Hair follicle dermal papilla cell (primary cell): Measurements from ENCODE around the gene TACO1. TPM values are rescaled to one million over a fixed set of nuclear protein-coding genes. Genes with fewer than 3 reads are reported as not detected.

Source experiments
- small RNA-seq: library from RNA; depleted of rRNA; stranded (forward); fragments of <200 nt; gene quantifications from one replicate; pipeline ENCODE3, GENCODE V24; 2012
- total RNA-seq: library from RNA; depleted of rRNA; stranded (reverse); fragments of >200 nt; gene quantifications from 2 replicates; pipeline ENCODE4 v1.2.3, GENCODE V29; 2012

TACO1 gene
- 19.0 and 22.1 TPM in 2 replicates for total RNA-seq

DNA sequence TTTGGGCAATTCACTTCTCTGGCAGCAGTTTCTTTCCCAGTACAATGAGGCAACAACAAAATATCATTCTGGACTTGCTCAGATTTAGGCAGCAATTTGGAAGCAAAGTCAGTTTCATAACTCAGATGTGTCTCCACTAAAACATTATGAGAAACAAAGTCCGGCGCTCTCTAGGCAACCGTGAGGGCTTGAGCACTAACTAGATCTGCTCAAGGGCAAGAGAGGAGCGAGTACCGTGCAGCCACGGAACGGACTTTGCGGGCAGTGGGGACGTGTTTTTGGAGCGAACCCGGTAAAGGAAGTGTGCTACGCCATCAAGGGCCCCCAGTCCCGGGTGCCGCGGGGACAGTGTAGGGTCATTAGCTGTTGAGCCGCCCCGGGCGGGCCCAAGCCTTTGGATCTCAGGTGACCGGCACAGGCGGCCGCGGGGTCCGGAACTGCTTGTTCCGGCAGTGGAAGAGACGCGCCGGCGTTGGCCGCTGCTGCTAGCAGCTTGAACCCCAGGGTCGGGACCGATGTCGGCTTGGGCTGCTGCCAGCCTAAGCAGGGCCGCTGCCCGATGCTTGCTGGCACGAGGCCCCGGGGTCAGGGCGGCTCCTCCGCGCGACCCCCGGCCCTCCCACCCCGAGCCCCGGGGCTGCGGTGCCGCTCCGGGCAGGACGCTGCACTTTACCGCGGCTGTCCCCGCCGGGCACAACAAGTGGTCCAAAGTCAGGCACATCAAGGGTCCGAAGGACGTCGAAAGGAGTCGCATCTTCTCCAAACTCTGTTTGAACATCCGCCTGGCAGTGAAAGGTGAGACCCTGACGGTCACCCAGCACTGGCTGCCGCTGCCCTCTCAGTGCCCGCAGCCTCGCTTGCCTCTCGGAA lies at the start of gene TACO1:
TSS of gene TACO1 (plus strand) at position 327 of the 870 bp plus-strand sequence. CDS start at position 516, 189 bp downstream.

GRCh38 chr17:63621684-63622573 lies 21.2 kb downstream of the TACO1 start, which contains the start of gene MAP3K3:
MAP3K3 (plus strand) TSS chr17:63622417; CDS start chr17:63622760, 343 bp downstream.

Small RNAs within 50 kb of the gene (small RNA-seq; reads per million reads assigned to genes)
- not detected for gene RNU6-288P

Other genes with a start within 250 kb of the TACO1 start
- gene CYB561, start 154.6 kb upstream of the TACO1 start, total RNA-seq = 38.8 and 45.8 TPM in 2 replicates
- gene ACE, start 123.8 kb upstream of the TACO1 start, total RNA-seq = 16.4 and 19.1 TPM in 2 replicates
- not detected in 2 replicates for gene KCNH6, start 77.5 kb upstream of the TACO1 start, total RNA-seq
- 24.2 and 32.9 TPM in 2 replicates for gene DCAF7, start 50.4 kb upstream of the TACO1 start, total RNA-seq
- 42.9 and 45.9 TPM in 2 replicates for gene MAP3K3, start 21.5 kb downstream of the TACO1 start, total RNA-seq
- 6.8 and 10.5 TPM in 2 replicates for gene LIMD2, start 99.2 kb downstream of the TACO1 start, total RNA-seq
- gene STRADA, start 140.9 kb downstream of the TACO1 start, total RNA-seq = 23.9 and 29.4 TPM in 2 replicates
- gene CCDC47, start 172.7 kb downstream of the TACO1 start, total RNA-seq = 47.6 and 51.0 TPM in 2 replicates
- gene DDX42, start 173.3 kb downstream of the TACO1 start, total RNA-seq = 66.4 and 72.7 TPM in 2 replicates
- gene PSMC5, start 226.5 kb downstream of the TACO1 start, total RNA-seq = 30.3 and 36.3 TPM in 2 replicates
- gene FTSJ3, start 226.8 kb downstream of the TACO1 start, total RNA-seq = 29.5 and 44.5 TPM in 2 replicates
- gene SMARCD2, start 241.8 kb downstream of the TACO1 start, total RNA-seq = 92.8 and 99.9 TPM in 2 replicates